Measurements from ENCODE around the gene SLC39A1.
"Not testable (repeated sequence)": the region's sequence is repeated elsewhere in the genome, so short reads cannot be mapped to it uniquely, and the experiment has no call there.

SLC39A1 gene, protein sequence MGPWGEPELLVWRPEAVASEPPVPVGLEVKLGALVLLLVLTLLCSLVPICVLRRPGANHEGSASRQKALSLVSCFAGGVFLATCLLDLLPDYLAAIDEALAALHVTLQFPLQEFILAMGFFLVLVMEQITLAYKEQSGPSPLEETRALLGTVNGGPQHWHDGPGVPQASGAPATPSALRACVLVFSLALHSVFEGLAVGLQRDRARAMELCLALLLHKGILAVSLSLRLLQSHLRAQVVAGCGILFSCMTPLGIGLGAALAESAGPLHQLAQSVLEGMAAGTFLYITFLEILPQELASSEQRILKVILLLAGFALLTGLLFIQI

DNA sequence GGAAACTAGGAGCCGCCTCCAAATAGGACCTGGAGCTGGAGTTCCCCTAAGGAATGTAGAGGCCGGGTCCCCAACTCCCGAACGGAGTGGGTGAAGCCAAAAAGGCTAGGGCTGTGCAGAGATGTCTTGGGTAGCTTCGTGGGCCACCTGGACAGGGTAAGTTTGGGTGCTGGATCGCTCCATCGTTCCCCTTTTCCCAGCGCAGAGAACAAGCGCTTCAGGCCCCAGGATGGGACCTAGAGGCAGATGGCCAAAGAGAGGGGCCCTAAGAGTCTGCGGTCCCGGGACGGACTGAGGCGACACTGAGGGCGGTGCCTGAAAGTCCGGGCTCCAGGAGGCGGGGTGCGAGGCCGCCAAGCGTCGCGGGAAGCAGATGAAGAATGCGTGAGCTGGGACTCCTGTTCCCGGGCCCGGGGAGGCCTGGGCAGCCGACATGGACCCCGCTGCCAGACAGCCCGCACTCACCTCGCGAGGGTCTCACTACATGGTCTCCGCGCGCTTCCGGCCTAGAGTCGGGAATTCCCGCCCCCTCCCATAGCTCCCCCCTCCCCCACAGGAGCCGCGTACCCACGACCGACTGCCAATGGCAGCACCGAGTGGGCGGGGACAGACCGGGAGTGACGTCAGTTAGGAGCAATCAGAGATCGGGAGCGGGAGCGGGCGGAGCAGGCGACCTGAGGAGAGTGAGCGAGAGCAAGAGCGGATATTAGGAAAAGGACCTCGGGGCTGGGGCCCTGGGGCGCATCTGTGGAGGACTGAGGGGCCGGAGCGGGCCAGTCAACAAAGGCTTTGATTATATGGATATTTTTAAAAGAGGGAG, at the start of gene SLC39A1:
Gene SLC39A1 (minus strand): TSS at position 508 of the 820 bp plus-strand sequence. CDS start 822 bp downstream, outside the sequence.
- POLR2A ChIA-PET = interaction anchor here (1.1 to 2.1 kb wide), 6 partner anchors 10 to 27 kb away, joined by 3 to 14 read pairs (median 4); partner anchors contain the start of genes DENND4B, JTB, RAB13 and RPS27
- CTCF ChIA-PET = interaction anchor here (0.8 to 4.3 kb wide), 15 partner anchors 8 to 611 kb away, joined by 3 to 23 read pairs (median 4); partner anchors contain the start of genes DENND4B, JTB, RAB13 and RPS27
- peak; percentile 91 for DNase-seq (ENCODE audit: extremely low spot score)
- TF ChIP-seq, protein P1, sequence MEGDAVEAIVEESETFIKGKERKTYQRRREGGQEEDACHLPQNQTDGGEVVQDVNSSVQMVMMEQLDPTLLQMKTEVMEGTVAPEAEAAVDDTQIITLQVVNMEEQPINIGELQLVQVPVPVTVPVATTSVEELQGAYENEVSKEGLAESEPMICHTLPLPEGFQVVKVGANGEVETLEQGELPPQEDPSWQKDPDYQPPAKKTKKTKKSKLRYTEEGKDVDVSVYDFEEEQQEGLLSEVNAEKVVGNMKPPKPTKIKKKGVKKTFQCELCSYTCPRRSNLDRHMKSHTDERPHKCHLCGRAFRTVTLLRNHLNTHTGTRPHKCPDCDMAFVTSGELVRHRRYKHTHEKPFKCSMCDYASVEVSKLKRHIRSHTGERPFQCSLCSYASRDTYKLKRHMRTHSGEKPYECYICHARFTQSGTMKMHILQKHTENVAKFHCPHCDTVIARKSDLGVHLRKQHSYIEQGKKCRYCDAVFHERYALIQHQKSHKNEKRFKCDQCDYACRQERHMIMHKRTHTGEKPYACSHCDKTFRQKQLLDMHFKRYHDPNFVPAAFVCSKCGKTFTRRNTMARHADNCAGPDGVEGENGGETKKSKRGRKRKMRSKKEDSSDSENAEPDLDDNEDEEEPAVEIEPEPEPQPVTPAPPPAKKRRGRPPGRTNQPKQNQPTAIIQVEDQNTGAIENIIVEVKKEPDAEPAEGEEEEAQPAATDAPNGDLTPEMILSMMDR (IDR thresholded peaks at IDR 0.05; ENCODE audit: control extremely low read depth, extremely low read depth, low read depth, missing control alignments) = no peak

DNA sequence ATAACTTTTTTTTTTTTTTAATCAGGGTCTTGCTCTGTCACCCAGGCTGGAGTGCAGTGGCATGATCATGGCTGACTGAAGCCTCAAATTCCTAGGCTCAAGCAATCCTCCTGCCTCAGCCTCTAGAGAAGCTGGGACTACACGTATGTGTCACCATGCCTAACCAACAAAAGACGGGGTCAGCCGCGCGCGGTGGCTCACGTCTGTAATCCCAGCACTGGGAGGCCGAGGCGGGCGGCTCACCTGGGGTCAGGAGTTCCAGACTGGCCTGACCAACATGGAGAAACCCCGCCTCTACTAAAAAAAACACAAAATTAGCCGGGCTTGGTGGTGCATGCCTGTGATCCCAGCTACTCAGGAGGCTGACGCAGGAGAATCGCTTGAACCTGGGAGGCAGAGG, 49.2 kb upstream of the SLC39A1 start:
- POLR2A ChIA-PET; CTCF ChIA-PET; DNase-seq (ENCODE audit: extremely low spot score): not testable (repeated sequence)

DNA sequence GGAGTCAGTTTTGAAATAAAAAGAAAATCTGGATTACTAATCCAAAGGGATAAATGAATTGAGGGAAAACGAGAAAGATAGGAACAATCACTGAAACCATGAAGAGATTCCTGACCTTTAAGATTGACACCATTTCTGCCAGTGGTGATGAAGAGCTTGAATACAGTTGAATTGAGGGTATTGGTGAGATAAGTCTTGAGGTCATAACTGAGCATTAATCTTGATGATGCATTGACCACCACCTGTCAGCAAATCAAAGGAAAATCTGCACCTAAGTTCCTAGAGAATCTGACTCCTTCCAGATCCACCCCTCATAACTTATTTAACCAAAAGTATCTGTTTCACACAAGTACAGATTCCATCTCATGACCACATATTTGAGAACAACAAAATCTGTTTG, 48.8 kb upstream of the SLC39A1 start:
- DNase-seq (ENCODE audit: extremely low spot score) = no peak
- TF ChIP-seq, protein P1 (IDR thresholded peaks at IDR 0.05; ENCODE audit: control extremely low read depth, extremely low read depth, low read depth, missing control alignments) = no peak
- CTCF ChIA-PET = no interaction called here
- POLR2A ChIA-PET = no interaction called here

DNA sequence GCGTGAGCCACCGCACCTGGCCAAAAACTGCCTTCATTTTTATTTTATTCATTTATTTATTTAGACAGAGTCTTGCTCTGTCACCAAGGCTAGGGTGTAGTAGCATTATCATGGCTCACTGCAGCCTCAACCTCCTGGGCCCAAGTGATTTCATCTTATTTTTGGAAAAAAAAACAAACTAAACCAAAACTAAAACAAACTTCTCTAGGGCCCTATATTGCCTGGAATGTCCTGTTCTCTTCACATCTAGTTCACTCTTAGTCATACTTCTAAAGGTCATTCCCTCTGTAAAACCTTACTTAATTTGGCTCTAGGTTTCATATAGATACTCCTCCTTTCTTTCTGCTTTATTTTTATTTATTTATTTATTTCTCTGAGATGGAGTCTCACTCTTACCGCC, 42.8 kb upstream of the SLC39A1 start:
- DNase-seq (ENCODE audit: extremely low spot score) = no peak
- ChIA-PET POLR2A (no interaction called here), CTCF (no interaction called here)
- TF ChIP-seq, protein P1 (IDR thresholded peaks at IDR 0.05; ENCODE audit: control extremely low read depth, extremely low read depth, low read depth, missing control alignments) = no peak

DNA sequence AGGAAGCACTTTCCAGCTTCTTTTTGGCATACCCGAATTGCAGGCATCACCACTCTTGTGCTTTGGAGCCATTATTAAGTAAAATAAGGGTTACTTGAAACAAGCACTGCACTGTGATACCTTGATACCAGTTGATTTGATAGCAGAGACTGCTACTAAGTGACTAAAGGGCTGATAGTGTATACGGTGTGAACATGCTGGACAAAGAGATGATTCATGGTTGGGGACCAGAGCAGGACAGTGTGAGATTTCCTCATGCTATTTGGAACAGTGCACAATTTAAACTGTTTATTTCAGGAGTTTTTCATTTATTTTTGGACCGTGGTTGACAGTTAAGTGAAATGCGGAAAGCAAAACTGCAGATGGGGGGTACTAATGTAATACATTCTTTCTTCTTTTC, 37.1 kb upstream of the SLC39A1 start:
- CTCF ChIA-PET = interaction anchor here (1.4 kb wide), 1 partner anchor 8 kb away, joined by 4 read pairs; no protein-coding TSS in a partner anchor

DNA sequence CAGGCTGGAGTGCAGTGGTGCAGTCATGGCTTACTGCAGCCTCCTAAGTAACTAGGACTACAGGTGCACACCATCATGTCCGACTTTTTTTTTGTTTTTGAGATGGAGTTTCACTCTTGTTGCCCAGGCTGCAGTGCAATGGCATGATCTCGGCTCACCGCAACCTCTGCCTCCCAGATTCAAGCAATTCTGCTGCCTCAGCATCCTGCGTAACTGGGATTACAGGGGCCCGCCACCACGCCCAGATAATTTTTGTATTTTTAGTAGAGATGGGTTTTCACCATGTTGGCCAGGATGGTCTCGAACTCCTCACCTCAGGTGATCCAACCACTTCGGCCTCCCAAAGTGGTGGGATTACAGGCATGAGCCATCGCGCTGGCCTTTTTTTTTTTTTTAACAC, 33.5 kb upstream of the SLC39A1 start:
- DNase-seq (ENCODE audit: extremely low spot score) = not testable (repeated sequence)
- POLR2A ChIA-PET = interaction anchor here (0.6 to 0.7 kb wide), 3 partner anchors 115 to 399 kb away, joined by 3 to 5 read pairs (median 5); no protein-coding TSS in a partner anchor
- CTCF ChIA-PET = interaction anchor here (0.7 kb wide), 1 partner anchor 224 kb away, joined by 3 read pairs; no protein-coding TSS in a partner anchor

More for the DNA sequence above, 37.1 kb upstream of the SLC39A1 start:
- DNase-seq (ENCODE audit: extremely low spot score) = no peak
- POLR2A ChIA-PET = interaction anchor here (1.5 kb wide), 1 partner anchor 10 kb away, joined by 5 read pairs; the partner anchor contains the start of gene RPS27
- TF ChIP-seq, protein P1 (IDR thresholded peaks at IDR 0.05; ENCODE audit: control extremely low read depth, extremely low read depth, low read depth, missing control alignments) = no peak

DNA sequence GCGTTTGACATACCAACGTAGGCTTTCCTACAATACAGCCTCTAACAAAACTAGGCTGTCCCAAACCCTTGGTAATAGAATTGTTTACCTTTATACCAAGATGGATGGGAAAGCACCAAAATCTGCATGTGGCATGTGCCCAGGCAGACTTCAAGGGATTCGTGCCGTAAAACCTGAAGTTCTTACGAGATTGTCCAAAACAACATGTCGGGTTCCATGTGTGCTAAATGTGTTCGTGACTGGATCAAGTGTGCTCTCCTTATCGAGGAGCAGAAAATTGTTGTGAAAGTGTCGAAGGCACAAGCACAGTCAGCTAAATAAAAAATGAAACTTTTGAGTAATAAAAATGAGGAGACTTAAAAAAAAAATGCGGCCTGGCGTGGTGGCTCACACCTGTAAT, 32.3 kb upstream of the SLC39A1 start:
- POLR2A ChIA-PET = no interaction called here
- no peak for DNase-seq (ENCODE audit: extremely low spot score)
- TF ChIP-seq, protein P1 (IDR thresholded peaks at IDR 0.05; ENCODE audit: control extremely low read depth, extremely low read depth, low read depth, missing control alignments) = no peak
- CTCF ChIA-PET = interaction anchor here (1.0 to 1.8 kb wide), 3 partner anchors 9 to 317 kb away, joined by 3 to 8 read pairs (median 3); partner anchors contain the start of genes NPR1 and RAB13

All from GM10248 (cell line).